ENCODE measurements around the gene FYN.

The FYN gene

DNA sequence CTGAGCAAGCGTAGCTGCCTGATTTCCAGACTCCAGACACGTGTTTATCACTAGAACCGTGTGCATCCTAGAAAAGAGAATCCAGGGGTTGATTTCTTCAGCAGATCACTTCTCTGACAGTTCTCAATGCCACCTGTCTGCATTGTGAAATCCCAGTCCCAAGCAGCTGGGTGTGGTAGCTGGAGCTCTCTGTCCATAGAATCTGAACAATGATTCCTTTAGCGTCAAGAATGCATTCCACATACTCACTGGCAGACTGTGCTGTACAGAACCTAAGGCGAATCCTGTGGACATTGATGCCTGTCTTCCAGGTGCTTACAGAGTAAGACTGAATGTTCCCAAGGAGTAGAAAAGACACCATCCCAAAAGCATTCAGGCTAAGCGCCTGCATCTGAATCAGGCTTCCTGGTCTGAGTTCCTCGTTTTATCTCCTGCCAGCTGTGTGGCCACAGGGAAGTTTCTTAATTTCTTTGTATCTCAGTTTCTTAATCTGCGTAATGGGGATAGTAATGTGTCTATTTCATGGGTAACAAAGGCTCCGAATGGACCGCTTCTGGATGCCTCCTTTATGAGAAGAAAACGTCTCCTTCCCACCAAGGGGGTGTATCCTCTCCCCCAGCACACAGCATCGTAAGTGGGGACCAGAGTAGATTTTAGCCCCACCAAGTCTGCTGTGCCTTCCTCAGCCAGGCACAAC lies 257.2 kb downstream of the FYN start:
- no peak overlapping the region for H3K9ac ChIP-seq (ENCODE audit: low read length)
- H3K27me3 ChIP-seq (ENCODE audit: control insufficient read depth, insufficient read depth, low read length): 0 out of 2 replicates have a peak, but pooled peaks cover 3% of the 10 kb centered on the region
- peaks cover 9% of the 10 kb centered on the region; the same call in 1 of the 2 replicates for H3K4me1 ChIP-seq (ENCODE audit: control insufficient read depth, insufficient read depth, low read length)
- no peaks in the 10 kb centered on the region for H3K36me3 ChIP-seq (ENCODE audit: control insufficient read depth, insufficient read depth, low read length)
- no peak overlapping the region for H3K27ac ChIP-seq (ENCODE audit: low read depth, low read length)
- peaks cover 7% of the 10 kb centered on the region; the same call in 1 of the 2 replicates for H3K9me3 ChIP-seq (ENCODE audit: control insufficient read depth, insufficient read depth, low read depth, low read length)
- H3K4me3 ChIP-seq (ENCODE audit: low read depth, low read length): no peak overlapping the region

DNA sequence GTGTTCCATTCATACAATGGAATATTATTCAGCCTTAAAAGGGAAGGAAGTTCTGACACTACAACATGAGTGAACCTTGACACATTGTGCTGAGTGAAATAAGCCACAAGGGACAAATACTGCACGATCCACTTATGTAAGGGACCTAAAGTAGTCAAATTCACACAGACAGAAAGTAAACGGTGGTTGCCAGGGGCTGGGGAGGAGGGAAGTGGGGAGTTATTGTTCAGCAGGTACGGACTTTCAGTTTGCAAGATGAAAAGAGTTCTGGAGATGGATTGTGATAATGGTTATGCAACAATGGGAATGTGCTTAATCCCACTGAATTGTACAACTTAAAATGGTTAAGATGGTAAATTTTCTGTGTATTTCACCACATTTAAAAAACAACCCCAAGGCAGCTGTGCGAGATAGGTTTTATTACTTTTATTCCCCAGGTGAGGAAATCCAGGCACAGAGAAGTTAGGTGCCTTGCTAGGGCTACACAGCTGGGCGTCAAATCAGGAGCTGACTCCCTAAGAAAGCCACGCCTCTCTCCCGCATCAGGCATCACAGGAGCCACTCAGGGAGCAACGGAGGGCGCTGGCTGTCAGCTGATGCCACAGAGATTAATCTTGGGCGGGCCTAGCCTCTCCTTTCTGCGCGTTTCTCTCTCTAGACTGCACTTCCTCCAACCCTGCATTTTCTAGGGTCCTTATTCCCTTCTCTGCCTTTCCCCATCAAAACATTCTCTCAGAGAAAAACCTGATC lies 258.2 kb downstream of the FYN start:
- peaks cover 9% of the 10 kb centered on the region; the same call in 1 of the 2 replicates for H3K4me1 ChIP-seq (ENCODE audit: control insufficient read depth, insufficient read depth, low read length)

DNA sequence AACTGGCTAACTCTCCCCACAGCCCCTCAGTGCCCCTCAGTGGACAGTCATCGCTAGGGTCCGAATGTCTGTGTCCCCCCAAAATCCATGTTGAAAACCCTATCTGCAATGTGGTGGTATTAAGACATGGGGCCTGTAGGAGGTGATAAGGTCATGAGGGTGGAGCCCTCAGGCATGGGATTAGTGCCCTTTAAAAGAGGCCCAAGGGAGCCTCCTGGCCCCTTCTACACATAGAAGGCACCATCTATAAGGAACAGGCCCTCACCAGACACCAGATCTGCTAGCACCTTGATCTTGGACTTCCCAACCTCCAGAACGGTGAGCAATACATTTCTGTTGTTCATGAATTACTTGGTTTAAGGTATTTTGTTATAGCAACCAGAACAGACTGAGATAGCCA lies 260.9 kb downstream of the FYN start:
- H3K27ac ChIP-seq (ENCODE audit: low read depth, low read length): no peak overlapping the region
- H3K27me3 ChIP-seq (ENCODE audit: control insufficient read depth, insufficient read depth, low read length): 0 out of 2 replicates have a peak, but pooled peaks cover 3% of the 10 kb centered on the region
- no peak overlapping the region for H3K9ac ChIP-seq (ENCODE audit: low read length)
- peaks cover 9% of the 10 kb centered on the region; the same call in 1 of the 2 replicates for H3K4me1 ChIP-seq (ENCODE audit: control insufficient read depth, insufficient read depth, low read length)
- H3K36me3 ChIP-seq (ENCODE audit: control insufficient read depth, insufficient read depth, low read length): no peaks in the 10 kb centered on the region
- H3K4me3 ChIP-seq (ENCODE audit: low read depth, low read length): no peak overlapping the region
- peaks cover 7% of the 10 kb centered on the region; the same call in 1 of the 2 replicates for H3K9me3 ChIP-seq (ENCODE audit: control insufficient read depth, insufficient read depth, low read depth, low read length)

More for the DNA sequence above, 258.2 kb downstream of the FYN start:
- Histone ChIP-seq H3K27me3 (ENCODE audit: control insufficient read depth, insufficient read depth, low read length) (0 out of 2 replicates have a peak, but pooled peaks cover 3% of the 10 kb centered on the region), H3K9me3 (ENCODE audit: control insufficient read depth, insufficient read depth, low read depth, low read length) (peaks cover 7% of the 10 kb centered on the region; the same call in 1 of the 2 replicates), H3K4me3 (ENCODE audit: low read depth, low read length) (no peak overlapping the region), H3K36me3 (ENCODE audit: control insufficient read depth, insufficient read depth, low read length) (no peaks in the 10 kb centered on the region), H3K9ac (ENCODE audit: low read length) (no peak overlapping the region), H3K27ac (ENCODE audit: low read depth, low read length) (no peak overlapping the region)

DNA sequence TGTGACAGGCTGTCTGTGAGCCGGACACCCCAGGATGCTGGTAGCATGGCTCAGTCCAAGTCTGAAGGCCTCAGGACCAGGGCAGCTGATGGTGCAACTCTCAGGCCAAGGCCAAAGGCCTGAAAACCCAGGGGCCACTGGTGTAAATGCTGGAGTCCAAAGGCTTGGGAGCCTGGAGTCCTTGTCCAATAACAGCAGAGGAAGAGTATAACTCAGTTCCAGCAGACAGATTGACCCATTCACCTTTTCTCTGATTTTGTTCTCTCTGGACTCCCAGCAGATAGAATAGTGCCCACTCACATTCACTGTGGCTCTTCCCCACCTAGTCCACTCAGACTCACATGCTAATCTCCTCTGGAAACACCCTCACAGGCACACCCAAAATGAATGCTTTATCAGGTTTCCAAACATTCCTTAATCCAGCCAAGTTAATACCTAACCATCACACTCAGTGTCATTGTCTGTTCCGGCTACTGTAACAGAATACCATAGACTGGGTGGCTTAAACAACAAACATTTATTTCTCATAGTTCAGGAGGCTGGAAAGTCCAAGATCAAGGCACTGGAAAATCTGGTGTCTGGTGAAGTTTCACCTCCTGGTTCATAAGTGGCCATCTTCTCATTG lies 262.6 kb downstream of the FYN start:
- H3K4me1 ChIP-seq (ENCODE audit: control insufficient read depth, insufficient read depth, low read length): peaks cover 15% of the 10 kb centered on the region
- 0 out of 2 replicates have a peak, but pooled peaks cover 3% of the 10 kb centered on the region for H3K27me3 ChIP-seq (ENCODE audit: control insufficient read depth, insufficient read depth, low read length)
- H3K9me3 ChIP-seq (ENCODE audit: control insufficient read depth, insufficient read depth, low read depth, low read length): peaks cover 7% of the 10 kb centered on the region; the same call in 1 of the 2 replicates
- no peaks in the 10 kb centered on the region for H3K36me3 ChIP-seq (ENCODE audit: control insufficient read depth, insufficient read depth, low read length)
- no peak overlapping the region for H3K27ac ChIP-seq (ENCODE audit: low read depth, low read length)
- H3K4me3 ChIP-seq (ENCODE audit: low read depth, low read length): no peak overlapping the region
- no peak overlapping the region for H3K9ac ChIP-seq (ENCODE audit: low read length)
